ENCODE data around the gene PEBP1.

GRCh38 chr12:118144499-118144898, 8.6 kb downstream of the PEBP1 start:
- TF ChIP-seq EZH2 (IDR thresholded peaks at IDR 0.05; ENCODE audit: low read length, unreplicated experiment): no peak
- no peak for TF ChIP-seq CTCF (conservative IDR thresholded peaks at IDR 0.05; ENCODE audit: low read depth, low read length)
- TF ChIP-seq EZH2phosphoT487 (IDR thresholded peaks at IDR 0.05; ENCODE audit: borderline replicate concordance, low read length): no peak

Data from PC-3 (cell line).